Left renal pelvis (tissue), 4 donors: Measurements from ENCODE around the gene PACRG. TPM values are rescaled to one million over a fixed set of nuclear protein-coding genes. Genes with fewer than 3 reads are reported as not detected.

Source experiments
- DNase-seq, 4 donors: peaks; one replicate each; pipeline ENCODE4 v3.0.0-alpha.2; 2013; ENCODE audit warnings: low read depth in 4 of 4, low spot score in 3 of 4
- polyA plus RNA-seq, 4 donors: library from polyadenylated mRNA; unstranded; fragments of 120-200 nt; gene quantifications; one replicate each; pipeline ENCODE4 v1.2.1, GENCODE V29; 2013; ENCODE audit not compliant: insufficient read length in 4 of 4

The PACRG gene
- polyA plus RNA-seq, 4 donors, result 5.3 to 22.3 (median 14.2) TPM

GRCh38 chr6:163228041-163228440 is 500.3 kb downstream of the PACRG start:
- no peak for DNase-seq

- DNase-seq, result no peak
These were observed 501.3 kb downstream of the PACRG start for GRCh38 chr6:163229050-163229449.

- no peak for DNase-seq
These were observed 503.1 kb downstream of the PACRG start for GRCh38 chr6:163230901-163231300.

- no peak for DNase-seq
These were observed 503.7 kb downstream of the PACRG start for GRCh38 chr6:163231356-163232014.

GRCh38 chr6:163232015-163232523 is 504.3 kb downstream of the PACRG start:
- DNase-seq, result no peak

- no peak for DNase-seq
These were observed 504.9 kb downstream of the PACRG start for GRCh38 chr6:163232649-163233048.

GRCh38 chr6:163237110-163237509 is 509.3 kb downstream of the PACRG start:
- no peak for DNase-seq

GRCh38 chr6:163239572-163240340 is 512.0 kb downstream of the PACRG start:
- no peak for DNase-seq

GRCh38 chr6:163240556-163240955 is 512.8 kb downstream of the PACRG start:
- DNase-seq, result no peak

- no peak for DNase-seq
These were observed 513.9 kb downstream of the PACRG start for GRCh38 chr6:163241683-163242082.

- DNase-seq, result no peak
These were observed 515.3 kb downstream of the PACRG start for GRCh38 chr6:163243083-163243482.

GRCh38 chr6:163243692-163244589 is 516.2 kb downstream of the PACRG start:
- no peak for DNase-seq

- no peak for DNase-seq
These were observed 520.3 kb downstream of the PACRG start for GRCh38 chr6:163248051-163248450.

- DNase-seq, result no peak
These were observed 521.9 kb downstream of the PACRG start for GRCh38 chr6:163249651-163250101.

- DNase-seq, result no peak
These were observed 522.3 kb downstream of the PACRG start for GRCh38 chr6:163250116-163250515.

- no peak for DNase-seq
These were observed 524.4 kb downstream of the PACRG start for GRCh38 chr6:163252061-163252591.

- DNase-seq, result no peak
These were observed 525.9 kb downstream of the PACRG start for GRCh38 chr6:163253556-163254213.

- no peak for DNase-seq
These were observed 526.6 kb downstream of the PACRG start for GRCh38 chr6:163254341-163254835.

GRCh38 chr6:163255265-163255664 is 527.5 kb downstream of the PACRG start:
- no peak for DNase-seq

- no peak for DNase-seq
These were observed 531.9 kb downstream of the PACRG start for GRCh38 chr6:163259689-163260088.
